CD4-positive, CD25-positive, alpha-beta regulatory T cell (primary cell): ENCODE data around the gene FAM13B. TPM values are rescaled to one million over a fixed set of nuclear protein-coding genes. Genes with fewer than 3 reads are reported as not detected.
A peak's percentile ranks its signal among the peaks of the same experiment; 100 is the strongest.

Source experiments
- ATAC-seq, 2 donors: fragments of 150-1000 bp; cut with Tn5 transposase; one replicate each; pipeline ENCODE4 v1.10.0; 2021; ENCODE audit warnings: low read depth in 2 of 2, moderate number of reproducible peaks in 2 of 2, moderate library complexity in 1 of 2
- DNase-seq, 3 donors: peaks; one replicate each; pipeline versions ENCODE4 v3.0.0 to v3.0.0-alpha.2; 2012 to 2022; ENCODE audit warnings: mixed read lengths in 1 of 3
- H3K27ac ChIP-seq: one replicate; pipeline ENCODE4 v1.7.0; 2013; ENCODE audit warnings: mild to moderate bottlenecking, low read length; ENCODE audit not compliant: insufficient read depth, poor library complexity, severe bottlenecking
- H3K27me3 ChIP-seq: one replicate; pipeline ENCODE4 v1.7.0; 2013; ENCODE audit warnings: low read length; ENCODE audit not compliant: control insufficient read depth, insufficient read depth
- H3K36me3 ChIP-seq: one replicate; pipeline ENCODE4 v1.7.0; 2013; ENCODE audit warnings: mild to moderate bottlenecking, low read length, moderate library complexity; ENCODE audit not compliant: control insufficient read depth, insufficient read depth
- H3K4me1 ChIP-seq: 2 replicates; pipeline ENCODE4 v1.7.0; 2013; ENCODE audit warnings: mild to moderate bottlenecking, low read length; ENCODE audit not compliant: insufficient read depth, control insufficient read depth, poor library complexity, severe bottlenecking
- H3K4me3 ChIP-seq: one replicate; pipeline ENCODE4 v1.7.0; 2013; ENCODE audit warnings: low read depth, mild to moderate bottlenecking, low read length, moderate library complexity
- H3K9me3 ChIP-seq, 2 experiments: 1 replicate in 1 of 2; 2 replicates in 1 of 2; pipeline ENCODE4 v1.7.0; 2013; ENCODE audit warnings: low read length in 2 of 2, mild to moderate bottlenecking in 1 of 2, moderate library complexity in 1 of 2; ENCODE audit not compliant: control insufficient read depth in 2 of 2
- H3K27ac Mint-ChIP-seq, 3 donors: one replicate each; pipeline ENCODE4 v1.8.0; 2020 to 2022; ENCODE audit warnings: mild to moderate bottlenecking in 3 of 3, mixed read lengths in 3 of 3, moderate library complexity in 2 of 3
- H3K27me3 Mint-ChIP-seq: one replicate; pipeline ENCODE4 v1.8.0; 2022; ENCODE audit warnings: mild to moderate bottlenecking, mixed read lengths
- H3K36me3 Mint-ChIP-seq: one replicate; pipeline ENCODE4 v1.8.0; 2020; ENCODE audit warnings: mixed read lengths
- H3K4me1 Mint-ChIP-seq, 4 donors: one replicate each; pipeline ENCODE4 v1.8.0; 2020 to 2022; ENCODE audit warnings: mixed read lengths in 4 of 4, mild to moderate bottlenecking in 1 of 4
- H3K4me3 Mint-ChIP-seq, 4 donors: one replicate each; pipeline ENCODE4 v1.8.0; 2020 to 2022; ENCODE audit warnings: mild to moderate bottlenecking in 4 of 4, mixed read lengths in 4 of 4, moderate library complexity in 3 of 4
- H3K9me3 Mint-ChIP-seq, 7 donors: one replicate each; pipeline ENCODE4 v1.8.0; 2020 to 2022; ENCODE audit warnings: mixed read lengths in 7 of 7, mild to moderate bottlenecking in 3 of 7, moderate library complexity in 2 of 7
- polyA plus RNA-seq, 4 donors: library from polyadenylated mRNA; unstranded; fragments of 300-500 nt; fragmentation: Illumina TruSeq; gene quantifications; one replicate each; pipeline ENCODE4 v1.2.3, GENCODE V29; 2021
- total RNA-seq: library from RNA; stranded (reverse); gene quantifications from one replicate; pipeline ENCODE4 v1.2.3, GENCODE V29; 2022

FAM13B gene
- total and polyA plus RNA-seq, 5 donors from 2014 or later = 18.3 to 65.8 (median 20.3) TPM

GRCh38 chr5:138024117-138024516 lies 8.8 kb downstream of the FAM13B start:
- Mint-ChIP-seq H3K27ac (peak overlapping the region in 1 of 3 donors; percentile 34), H3K27me3 (no peaks in the 10 kb centered on the region), H3K4me1 (peaks cover 48 to 82% (median 64%) of the 10 kb centered on the region in 4 donors), H3K9me3 (peaks cover 0 to 2% (median 0%) of the 10 kb centered on the region in 7 donors), H3K36me3 (peaks cover 10% of the 10 kb centered on the region), H3K4me3 (peak overlapping the region in 2 of 4 donors; percentile 29 to 49)
- Histone ChIP-seq H3K27me3 (no peaks in the 10 kb centered on the region), H3K36me3 (peaks cover 10% of the 10 kb centered on the region), H3K4me1 (peaks cover 50% of the 10 kb centered on the region), H3K4me3 (no peak overlapping the region), H3K9me3 (no peaks in the 10 kb centered on the region), H3K27ac (no peak overlapping the region)
- ATAC-seq (no peak), DNase-seq (no peak)

GRCh38 chr5:138022912-138023311 lies 10.0 kb downstream of the FAM13B start:
- no peaks in the 10 kb centered on the region for H3K27me3 Mint-ChIP-seq
- no peak overlapping the region for H3K4me3 ChIP-seq
- H3K27ac ChIP-seq = no peak overlapping the region
- H3K27ac Mint-ChIP-seq = no peak overlapping the region
- H3K36me3 Mint-ChIP-seq = peaks cover 21% of the 10 kb centered on the region
- ATAC-seq = no peak
- no peaks in the 10 kb centered on the region for H3K27me3 ChIP-seq
- H3K4me3 Mint-ChIP-seq = peak overlapping the region in 1 of 4 donors; percentile 17
- H3K4me1 Mint-ChIP-seq = peaks cover 46 to 76% (median 59%) of the 10 kb centered on the region in 4 donors
- H3K9me3 Mint-ChIP-seq = peaks cover 0 to 2% (median 0%) of the 10 kb centered on the region in 7 donors
- H3K36me3 ChIP-seq = peaks cover 22% of the 10 kb centered on the region
- H3K9me3 ChIP-seq = no peaks in the 10 kb centered on the region
- peaks cover 38% of the 10 kb centered on the region for H3K4me1 ChIP-seq
- DNase-seq = no peak

- ATAC-seq (no peak), DNase-seq (no peak)
- Histone ChIP-seq H3K9me3 (no peaks in the 10 kb centered on the region), H3K27me3 (no peaks in the 10 kb centered on the region), H3K4me1 (peaks cover 30% of the 10 kb centered on the region), H3K4me3 (no peak overlapping the region), H3K36me3 (peaks cover 33% of the 10 kb centered on the region), H3K27ac (no peak overlapping the region)
- Mint-ChIP-seq H3K27me3 (no peaks in the 10 kb centered on the region), H3K4me3 (no peak overlapping the region), H3K27ac (peak overlapping the region in 1 of 3 donors; percentile 73), H3K36me3 (peaks cover 27% of the 10 kb centered on the region), H3K4me1 (peaks cover 49 to 71% (median 51%) of the 10 kb centered on the region in 4 donors), H3K9me3 (peaks cover 0 to 2% (median 0%) of the 10 kb centered on the region in 7 donors)
Measured at GRCh38 chr5:138021771-138022170, 11.1 kb downstream of the FAM13B start.

GRCh38 chr5:138018849-138019248 lies 14.0 kb downstream of the FAM13B start:
- Mint-ChIP-seq H3K4me1 (peaks cover 30 to 56% (median 35%) of the 10 kb centered on the region in 4 donors), H3K27me3 (no peaks in the 10 kb centered on the region), H3K27ac (no peak overlapping the region), H3K4me3 (no peak overlapping the region), H3K9me3 (no peaks in the 10 kb centered on the region), H3K36me3 (peaks cover 25% of the 10 kb centered on the region)
- no peaks in the 10 kb centered on the region for H3K27me3 ChIP-seq
- DNase-seq = no peak
- H3K27ac ChIP-seq = no peak overlapping the region
- H3K4me1 ChIP-seq = peaks cover 10% of the 10 kb centered on the region
- no peaks in the 10 kb centered on the region for H3K9me3 ChIP-seq
- no peak for ATAC-seq
- H3K36me3 ChIP-seq = peaks cover 50% of the 10 kb centered on the region
- H3K4me3 ChIP-seq = no peak overlapping the region

GRCh38 chr5:138015916-138016315 lies 17.0 kb downstream of the FAM13B start:
- no peak overlapping the region for H3K27ac Mint-ChIP-seq
- Histone ChIP-seq H3K27me3 (no peaks in the 10 kb centered on the region), H3K27ac (no peak overlapping the region), H3K9me3 (no peaks in the 10 kb centered on the region), H3K4me1 (no peaks in the 10 kb centered on the region), H3K36me3 (peaks cover 63% of the 10 kb centered on the region), H3K4me3 (no peak overlapping the region)
- no peaks in the 10 kb centered on the region for H3K27me3 Mint-ChIP-seq
- H3K4me1 Mint-ChIP-seq = peaks cover 18 to 33% (median 23%) of the 10 kb centered on the region in 4 donors
- H3K9me3 Mint-ChIP-seq = no peaks in the 10 kb centered on the region
- DNase-seq (no peak), ATAC-seq (no peak)
- no peak overlapping the region for H3K4me3 Mint-ChIP-seq
- H3K36me3 Mint-ChIP-seq = peaks cover 32% of the 10 kb centered on the region

GRCh38 chr5:138011991-138012390 lies 20.9 kb downstream of the FAM13B start:
- Histone ChIP-seq H3K4me3 (no peak overlapping the region), H3K27ac (no peak overlapping the region), H3K27me3 (no peaks in the 10 kb centered on the region), H3K4me1 (no peaks in the 10 kb centered on the region), H3K9me3 (no peaks in the 10 kb centered on the region), H3K36me3 (peaks cover 69% of the 10 kb centered on the region)
- DNase-seq (no peak), ATAC-seq (no peak)
- Mint-ChIP-seq H3K9me3 (no peaks in the 10 kb centered on the region), H3K27me3 (no peaks in the 10 kb centered on the region), H3K4me1 (peaks cover 4 to 20% (median 14%) of the 10 kb centered on the region in 4 donors), H3K27ac (no peak overlapping the region), H3K36me3 (peaks cover 32% of the 10 kb centered on the region), H3K4me3 (no peak overlapping the region)

- H3K27me3 ChIP-seq = no peaks in the 10 kb centered on the region
- no peaks in the 10 kb centered on the region for H3K9me3 ChIP-seq
- no peak for DNase-seq
- Mint-ChIP-seq H3K36me3 (peaks cover 38% of the 10 kb centered on the region), H3K9me3 (peaks cover 0 to 10% (median 0%) of the 10 kb centered on the region in 7 donors), H3K4me1 (peaks cover 31 to 44% (median 37%) of the 10 kb centered on the region in 4 donors), H3K4me3 (no peak overlapping the region), H3K27ac (peak overlapping the region in 1 of 3 donors; percentile 10), H3K27me3 (no peaks in the 10 kb centered on the region)
- H3K4me1 ChIP-seq = no peaks in the 10 kb centered on the region
- no peak for ATAC-seq
- H3K36me3 ChIP-seq = peaks cover 55% of the 10 kb centered on the region
- no peak overlapping the region for H3K4me3 ChIP-seq
- no peak overlapping the region for H3K27ac ChIP-seq
Measured at GRCh38 chr5:138000102-138000723, 32.7 kb downstream of the FAM13B start.

GRCh38 chr5:137997726-137998213 lies 35.1 kb downstream of the FAM13B start:
- H3K9me3 ChIP-seq = no peaks in the 10 kb centered on the region
- H3K4me3 ChIP-seq = no peak overlapping the region
- peak in 1 of 2 donors; percentile 33 for ATAC-seq
- Mint-ChIP-seq H3K4me3 (no peak overlapping the region), H3K27ac (peak overlapping the region in 2 of 3 donors; percentile 45 to 56), H3K36me3 (peaks cover 38% of the 10 kb centered on the region), H3K27me3 (no peaks in the 10 kb centered on the region), H3K9me3 (peaks cover 0 to 10% (median 0%) of the 10 kb centered on the region in 7 donors), H3K4me1 (peaks cover 36 to 56% (median 46%) of the 10 kb centered on the region in 4 donors)
- H3K27me3 ChIP-seq = no peaks in the 10 kb centered on the region
- no peaks in the 10 kb centered on the region for H3K4me1 ChIP-seq
- no peak overlapping the region for H3K27ac ChIP-seq
- peaks cover 42% of the 10 kb centered on the region for H3K36me3 ChIP-seq
- DNase-seq = peak in 1 of 3 donors; percentile 20
